Transverse colon (tissue), 4 donors: ENCODE results near the gene S100A16. TPM values are rescaled to one million over a fixed set of nuclear protein-coding genes. Genes with fewer than 3 reads are reported as not detected.
A peak's percentile ranks its signal among the peaks of the same experiment; 100 is the strongest.

Source experiments
- DNase-seq: peaks from one replicate; pipeline ENCODE4 v3.0.0-alpha.2; 2019
- H3K27ac ChIP-seq, 4 donors: fragments of 200-600 bp; sonication (generic); 2 replicates each; pipeline ENCODE4 v1.5.1; 2016 to 2018; ENCODE audit warnings: inconsistent platforms in 4 of 4
- H3K27me3 ChIP-seq: fragments of 200-600 bp; sonication (generic); 2 replicates; pipeline ENCODE4 v1.5.1; 2017; ENCODE audit warnings: inconsistent platforms
- H3K36me3 ChIP-seq, 4 donors: fragments of 200-600 bp; sonication (generic); 2 replicates each; pipeline ENCODE4 v1.5.1; 2017 to 2019; ENCODE audit warnings: inconsistent platforms in 4 of 4
- H3K4me1 ChIP-seq, 4 donors: fragments of 200-600 bp; sonication (generic); 2 replicates each; pipeline ENCODE4 v1.5.1; 2017 to 2020; ENCODE audit warnings: inconsistent platforms in 4 of 4
- H3K4me3 ChIP-seq, 4 donors: fragments of 200-600 bp; sonication (generic); 1 replicate in 1 of 4; 2 replicates in 3 of 4; pipeline versions ENCODE4 v1.5.1 to v1.6.1; 2017 to 2019; ENCODE audit warnings: inconsistent platforms in 4 of 4
- H3K9me3 ChIP-seq, 2 donors: fragments of 200-600 bp; sonication (generic); 2 replicates each; pipeline ENCODE4 v1.5.1; 2017 to 2019; ENCODE audit warnings: inconsistent platforms in 2 of 2
- EP300 ChIP-seq: sonication (generic); formaldehyde crosslinking; IDR thresholded peaks from one replicate; pipeline ENCODE4 v1.6.1; 2017; ENCODE audit warnings: antibody characterized with exemption, low read depth
- POLR2A ChIP-seq: fragments of 450-650 bp; IDR thresholded peaks from one replicate; pipeline ENCODE4 v1.6.1; 2016; ENCODE audit warnings: antibody characterized with exemption, mild to moderate bottlenecking, moderate library complexity
- POLR2AphosphoS5 ChIP-seq, 3 donors: sonication (generic); formaldehyde crosslinking; IDR thresholded peaks; one replicate each; pipeline ENCODE4 v1.6.1; 2016; ENCODE audit warnings: antibody characterized with exemption in 3 of 3
- WGBS, 2 donors: methylation state at CpG; one replicate each; pipeline ENCODE4 v1.1.5; 2018; ENCODE audit warnings: low coverage in 1 of 2; 5-methylcytosine and 5-hydroxymethylcytosine counted together
- in situ Hi-C, 4 donors: fragments of 200-750 bp; cut with MboI; loops; one replicate each; pipeline versions ENCODE4 v1.15.0 to v1.15.1; 2017; ENCODE audit warnings: low sequenced_read_pairs in 3 of 4, low pct_ligation_motif_present in 1 of 4, low pct_unique_long_range_greater_than_20kb in 1 of 4
- intact Hi-C: fragments of 100-400 bp; cut with DNase I; formaldehyde crosslinking; loops from one replicate; pipeline ENCODE4 v1.15.1; 2023; ENCODE audit warnings: low total_unique reads
- total RNA-seq, 4 donors: library from RNA; depleted of rRNA; stranded (reverse); fragments of >200 nt; gene quantifications; one replicate each; pipeline ENCODE4 v1.1.0, GENCODE V29; 2016
- TF ChIP-seq, protein P1 (sequence below), 5 experiments: fragments of 200-600 bp in 3 of 5; fragments of 450-650 bp in 2 of 5; sonication (generic) in 3 of 5; IDR thresholded peaks; 1 replicate in 2 of 5; 2 replicates in 3 of 5; pipeline ENCODE4 v1.5.1; 2016 to 2017; ENCODE audit warnings: antibody characterized with exemption in 5 of 5, inconsistent platforms in 3 of 5, mild to moderate bottlenecking in 2 of 5, moderate library complexity in 1 of 5

S100A16 gene
- total RNA-seq, 4 donors from 2014 or later = 181 to 223 (median 196) TPM

DNA sequence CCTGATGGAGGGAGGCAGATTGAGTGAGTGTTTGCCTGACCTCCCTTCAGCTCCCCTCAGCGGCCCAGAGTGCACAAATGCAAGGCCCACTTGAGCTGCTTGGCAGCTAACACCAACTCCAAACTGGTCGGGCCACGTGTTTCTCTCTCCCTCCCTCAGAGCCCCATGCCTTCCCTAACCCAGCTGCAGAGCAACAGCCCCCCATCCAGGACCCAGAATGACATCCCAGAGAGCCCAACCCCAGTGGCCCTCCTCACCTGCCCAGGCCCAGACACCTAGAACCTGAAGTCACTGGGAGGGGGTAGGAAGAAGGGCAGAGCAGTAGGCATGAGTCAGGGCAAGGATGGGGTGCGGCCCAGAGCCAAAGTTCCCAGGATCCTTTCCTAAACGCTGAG is 4.0 kb upstream of the S100A16 start:
- TF ChIP-seq EP300 = no peak
- no peak for TF ChIP-seq POLR2AphosphoS5 (IDR thresholded peaks at IDR 0.05)
- TF ChIP-seq, protein P1, sequence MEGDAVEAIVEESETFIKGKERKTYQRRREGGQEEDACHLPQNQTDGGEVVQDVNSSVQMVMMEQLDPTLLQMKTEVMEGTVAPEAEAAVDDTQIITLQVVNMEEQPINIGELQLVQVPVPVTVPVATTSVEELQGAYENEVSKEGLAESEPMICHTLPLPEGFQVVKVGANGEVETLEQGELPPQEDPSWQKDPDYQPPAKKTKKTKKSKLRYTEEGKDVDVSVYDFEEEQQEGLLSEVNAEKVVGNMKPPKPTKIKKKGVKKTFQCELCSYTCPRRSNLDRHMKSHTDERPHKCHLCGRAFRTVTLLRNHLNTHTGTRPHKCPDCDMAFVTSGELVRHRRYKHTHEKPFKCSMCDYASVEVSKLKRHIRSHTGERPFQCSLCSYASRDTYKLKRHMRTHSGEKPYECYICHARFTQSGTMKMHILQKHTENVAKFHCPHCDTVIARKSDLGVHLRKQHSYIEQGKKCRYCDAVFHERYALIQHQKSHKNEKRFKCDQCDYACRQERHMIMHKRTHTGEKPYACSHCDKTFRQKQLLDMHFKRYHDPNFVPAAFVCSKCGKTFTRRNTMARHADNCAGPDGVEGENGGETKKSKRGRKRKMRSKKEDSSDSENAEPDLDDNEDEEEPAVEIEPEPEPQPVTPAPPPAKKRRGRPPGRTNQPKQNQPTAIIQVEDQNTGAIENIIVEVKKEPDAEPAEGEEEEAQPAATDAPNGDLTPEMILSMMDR (IDR thresholded peaks at IDR 0.05) = no peak
- TF ChIP-seq POLR2A = no peak
- 55% methylated on average over 5 of the region's 5 CpGs; no CpG with 5 or more reads in 1 of the 2 donors for WGBS, 2 donors
- peak overlapping the region; percentile 71 to 92 (median 90) for H3K27ac ChIP-seq
- in situ Hi-C loops = no loop called here
- no peaks in the 10 kb centered on the region for H3K9me3 ChIP-seq
- H3K36me3 ChIP-seq = no peaks in the 10 kb centered on the region
- H3K4me1 ChIP-seq = peaks cover 24 to 42% (median 28%) of the 10 kb centered on the region in 4 donors
- no peak overlapping the region for H3K4me3 ChIP-seq
- no peak for DNase-seq
- intact Hi-C loops = no loop called here
- no peaks in the 10 kb centered on the region for H3K27me3 ChIP-seq

DNA sequence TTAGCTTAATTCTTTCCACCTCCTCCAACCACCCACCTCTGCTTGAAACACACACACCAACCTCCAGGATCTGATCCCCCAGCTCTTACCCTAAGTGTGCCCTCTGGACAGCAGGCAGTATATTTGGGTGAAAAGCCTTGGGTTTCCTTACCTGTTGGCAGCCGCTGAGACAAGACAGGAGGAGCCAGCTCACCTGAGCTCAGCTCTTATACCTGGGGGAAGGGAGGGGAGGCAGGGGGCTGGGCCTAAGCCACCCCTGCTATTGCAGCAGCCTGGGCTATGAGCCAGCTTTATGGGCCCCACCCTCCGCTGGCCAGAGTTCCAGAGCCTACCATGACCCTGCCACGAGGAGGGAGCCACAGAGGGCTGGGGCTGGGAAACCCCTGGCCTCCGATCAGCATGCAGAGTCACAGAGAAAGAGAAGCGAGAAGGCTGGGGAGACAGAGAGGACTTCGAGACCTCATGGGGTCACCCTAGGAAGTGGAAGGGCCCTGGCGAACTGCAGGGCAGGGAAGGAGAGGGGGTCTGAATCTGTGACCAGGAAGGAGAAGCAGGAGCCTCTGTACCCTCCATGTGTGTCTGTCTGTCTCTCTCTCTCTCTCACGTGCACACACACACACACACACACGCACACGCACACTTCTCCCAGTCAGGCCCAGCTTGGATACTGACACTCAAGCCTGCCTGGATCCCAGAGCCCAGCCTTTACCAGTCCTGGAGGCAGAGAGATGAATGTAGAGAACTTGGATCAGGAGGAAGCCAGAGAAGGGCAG is 3.4 kb upstream of the S100A16 start, which contains the start of gene S100A14:
S100A14 (minus strand) TSS at position 182 of the 773 bp plus-strand sequence. CDS start 467 bp downstream, outside the sequence.
- intact Hi-C loops = no loop called here
- Histone ChIP-seq H3K27ac (peak within 1 kb of the TSS; percentile 71 to 92 (median 90)), H3K4me3 (peak within 1 kb of the TSS in 3 of 4 donors; percentile 25 to 47 (median 33)), H3K4me1 (peaks cover 25 to 45% (median 30%) of the 10 kb centered on the region in 4 donors), H3K27me3 (no peaks in the 10 kb centered on the region), H3K9me3 (no peaks in the 10 kb centered on the region), H3K36me3 (no peaks in the 10 kb centered on the region)
- WGBS, 2 donors = 45 to 68% methylated on average over 3 to 9 of the region's 10 CpGs
- in situ Hi-C loops = no loop called here
- DNase-seq = peak; percentile 94
- TF ChIP-seq POLR2A (peak; percentile 91), POLR2AphosphoS5 (IDR thresholded peaks at IDR 0.05) (peak; percentile 17 to 94 (median 85)), EP300 (no peak)

DNA sequence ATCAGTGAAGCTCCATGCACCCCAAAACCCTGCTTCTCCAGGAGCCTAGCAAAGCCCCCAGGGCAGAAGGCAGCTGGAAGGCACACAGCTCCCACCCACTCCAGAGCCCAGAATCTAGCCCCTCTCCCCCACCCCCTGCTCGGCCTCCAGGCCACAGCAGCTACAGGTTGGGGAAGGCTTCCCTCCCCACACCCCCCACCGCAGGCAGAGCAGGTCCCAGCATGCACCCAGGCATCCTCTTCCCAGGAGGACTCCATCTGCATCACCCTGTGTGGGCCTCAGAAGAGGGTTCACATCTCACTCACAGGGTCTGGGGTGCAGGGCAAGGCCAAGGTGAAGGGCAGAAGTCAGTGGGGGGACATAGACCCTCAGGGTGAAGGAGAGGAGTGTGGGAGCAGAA is 2.5 kb upstream of the S100A16 start:
- intact Hi-C loops = no loop called here
- Histone ChIP-seq H3K9me3 (no peaks in the 10 kb centered on the region), H3K27ac (peak overlapping the region; percentile 71 to 92 (median 90)), H3K4me1 (peaks cover 31 to 54% (median 39%) of the 10 kb centered on the region in 4 donors), H3K36me3 (no peaks in the 10 kb centered on the region), H3K27me3 (no peaks in the 10 kb centered on the region), H3K4me3 (peak overlapping the region in 3 of 4 donors; percentile 25 to 47 (median 33))
- TF ChIP-seq POLR2AphosphoS5 (IDR thresholded peaks at IDR 0.05) (no peak), EP300 (no peak), POLR2A (no peak)
- TF ChIP-seq, protein P1 (IDR thresholded peaks at IDR 0.05) = no peak
- no peak for DNase-seq
- in situ Hi-C loops = no loop called here
- 86% methylated on average over 1 of the region's 2 CpGs; no CpG with 5 or more reads in 1 of the 2 donors for WGBS, 2 donors

GRCh38 chr1:153614906-153615305 is 2.0 kb upstream of the S100A16 start:
- no peaks in the 10 kb centered on the region for H3K36me3 ChIP-seq
- H3K4me1 ChIP-seq = peaks cover 34 to 59% (median 44%) of the 10 kb centered on the region in 4 donors
- H3K4me3 ChIP-seq = peak overlapping the region in 2 of 4 donors; percentile 33 to 47
- in situ Hi-C loops (no loop called here), intact Hi-C loops (loop anchor here (5.0 kb wide), 1 partner anchor 38 kb away; no protein-coding TSS in a partner anchor)
- TF ChIP-seq, protein P1 (IDR thresholded peaks at IDR 0.05) = no peak
- no peak for TF ChIP-seq POLR2AphosphoS5 (IDR thresholded peaks at IDR 0.05)
- TF ChIP-seq EP300 = no peak
- TF ChIP-seq POLR2A = no peak
- no peak for DNase-seq
- 84% methylated on average over 7 of the region's 7 CpGs; no CpG with 5 or more reads in 1 of the 2 donors for WGBS, 2 donors
- no peaks in the 10 kb centered on the region for H3K27me3 ChIP-seq
- H3K9me3 ChIP-seq = no peaks in the 10 kb centered on the region
- peak overlapping the region; percentile 89 to 97 (median 92) for H3K27ac ChIP-seq
